ENCODE results near the gene WDR11. TPM values are rescaled to one million over a fixed set of nuclear protein-coding genes. Genes with fewer than 3 reads are reported as not detected.

WDR11 gene
- total and polyA plus RNA-seq, 10 donors = 28.5 to 94.6 (median 76.1) TPM

DNA sequence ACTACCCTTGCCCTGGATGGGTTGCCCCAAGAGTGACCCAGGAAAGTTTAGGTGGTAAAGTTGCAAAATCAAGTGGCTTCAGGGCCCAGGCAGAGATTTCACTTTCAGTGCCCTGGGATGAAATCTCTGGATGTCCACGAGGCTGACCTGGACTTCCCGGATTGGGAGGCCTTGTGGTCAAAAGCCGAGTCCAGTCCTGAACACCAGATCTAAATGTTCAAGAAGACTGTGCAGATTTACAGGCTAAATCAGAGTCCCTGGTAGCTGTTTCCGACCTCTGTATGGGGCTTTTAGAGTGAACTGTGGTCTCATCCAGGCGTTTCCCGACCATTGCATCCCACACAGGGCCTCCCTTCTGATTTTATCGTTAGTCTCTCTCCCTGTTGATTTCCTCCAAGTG, 95.3 kb downstream of the WDR11 start:
- intact Hi-C loops (cut with DNase I; ENCODE audit: low total_unique reads) = no loop called here
- TF ChIP-seq POLR2A (IDR thresholded peaks at IDR 0.05) = no peak
- TF ChIP-seq POLR2AphosphoS5 (IDR thresholded peaks at IDR 0.05) = no peak
- no peak for TF ChIP-seq CTCF (IDR thresholded peaks at IDR 0.05 in 8 of 11, conservative IDR thresholded peaks at IDR 0.05 in 3 of 11)
- peak overlapping the region in 1 of 8 donors; percentile 21 for H3K27ac ChIP-seq

DNA sequence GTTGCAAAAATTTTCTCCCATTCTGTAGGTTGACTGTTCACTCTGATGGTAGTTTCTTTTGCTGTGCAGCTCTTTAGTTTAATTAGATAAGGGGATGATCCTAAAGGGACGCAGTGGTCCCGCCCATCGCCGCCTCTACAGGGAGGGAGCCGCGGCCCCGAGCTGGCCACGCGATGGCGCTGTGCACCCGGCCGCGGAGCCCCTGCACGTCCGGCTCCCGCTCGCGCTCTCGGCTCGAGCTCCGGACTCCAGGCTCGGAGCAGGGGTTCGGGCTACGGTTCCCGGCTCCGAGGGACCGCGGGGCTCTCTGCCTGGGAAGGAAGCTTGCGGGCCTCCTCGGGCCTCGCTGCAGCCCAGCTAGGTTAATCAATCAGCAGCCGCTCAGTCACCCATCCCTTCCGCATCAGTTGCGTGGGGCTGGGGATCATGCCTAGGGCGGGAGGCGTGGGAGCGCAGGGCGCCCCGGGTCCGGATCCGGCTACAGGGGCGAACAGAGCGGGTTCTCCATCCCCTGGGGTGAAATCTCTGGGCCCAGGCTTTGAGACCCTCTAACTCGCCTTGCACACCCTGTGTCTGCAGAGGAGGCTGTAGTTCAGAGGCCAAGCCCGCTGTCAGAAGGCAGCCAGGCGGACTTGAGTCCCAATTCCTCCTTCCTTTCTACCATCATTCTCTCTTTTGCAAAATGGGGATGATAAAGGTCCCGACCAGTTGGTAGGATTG, 97.9 kb downstream of the WDR11 start:
- no peaks in the 10 kb centered on the region for H3K36me3 ChIP-seq
- TF ChIP-seq POLR2A (IDR thresholded peaks at IDR 0.05) = no peak
- peak in 10 of 11 experiments; percentile 43 to 92 (median 80) for TF ChIP-seq CTCF (IDR thresholded peaks at IDR 0.05 in 8 of 11, conservative IDR thresholded peaks at IDR 0.05 in 3 of 11)
- TF ChIP-seq POLR2AphosphoS5 (IDR thresholded peaks at IDR 0.05) = peak in 1 of 3 donors; percentile 54
- peaks cover 0 to 13% (median 9%) of the 10 kb centered on the region in 8 donors for H3K9me3 ChIP-seq
- peak; percentile 83 for DNase-seq
- peaks cover 7 to 59% (median 34%) of the 10 kb centered on the region in 7 donors for H3K27me3 ChIP-seq (replicated peaks in 1 of 7)
- peak overlapping the region; percentile 21 to 67 (median 40) for H3K4me3 ChIP-seq
- H3K27ac ChIP-seq = no peak overlapping the region
- intact Hi-C loops (cut with DNase I; ENCODE audit: low total_unique reads) = no loop called here
- 0 to 3% (median 1%) methylated on average over 40 to 47 of the region's 47 CpGs for WGBS, 5 donors
- peaks cover 9 to 18% (median 16%) of the 10 kb centered on the region in 6 donors for H3K4me1 ChIP-seq

More for the DNA sequence above, 95.3 kb downstream of the WDR11 start:
- Histone ChIP-seq H3K4me1 (peaks cover 14 to 27% (median 21%) of the 10 kb centered on the region in 6 donors), H3K36me3 (no peaks in the 10 kb centered on the region), H3K9me3 (no peaks in the 10 kb centered on the region), H3K27me3 (replicated peaks in 1 of 7) (peaks cover 7 to 50% (median 29%) of the 10 kb centered on the region in 7 donors), H3K4me3 (no peak overlapping the region)
- 69 to 83% (median 73%) methylated on average over 7 of the region's 7 CpGs for WGBS, 5 donors
- DNase-seq = no peak

- intact Hi-C loops (cut with DNase I; ENCODE audit: low total_unique reads) = no loop called here
- WGBS, 5 donors = 5 to 11% (median 7%) methylated on average over 24 to 28 of the region's 28 CpGs
- peaks cover 9 to 18% (median 16%) of the 10 kb centered on the region in 6 donors for H3K4me1 ChIP-seq
- peaks cover 7 to 63% (median 34%) of the 10 kb centered on the region in 7 donors for H3K27me3 ChIP-seq (replicated peaks in 1 of 7)
- DNase-seq = no peak
- TF ChIP-seq POLR2A (IDR thresholded peaks at IDR 0.05) (no peak), POLR2AphosphoS5 (IDR thresholded peaks at IDR 0.05) (no peak), CTCF (IDR thresholded peaks at IDR 0.05 in 8 of 11, conservative IDR thresholded peaks at IDR 0.05 in 3 of 11) (no peak)
- H3K27ac ChIP-seq = no peak overlapping the region
- H3K9me3 ChIP-seq = peaks cover 0 to 17% (median 13%) of the 10 kb centered on the region in 8 donors
- H3K4me3 ChIP-seq = peak overlapping the region in 6 of 8 donors; percentile 37 to 67 (median 44)
- H3K36me3 ChIP-seq = no peaks in the 10 kb centered on the region
These were observed 98.5 kb downstream of the WDR11 start for GRCh38 chr10:120949609-120950031.

DNA sequence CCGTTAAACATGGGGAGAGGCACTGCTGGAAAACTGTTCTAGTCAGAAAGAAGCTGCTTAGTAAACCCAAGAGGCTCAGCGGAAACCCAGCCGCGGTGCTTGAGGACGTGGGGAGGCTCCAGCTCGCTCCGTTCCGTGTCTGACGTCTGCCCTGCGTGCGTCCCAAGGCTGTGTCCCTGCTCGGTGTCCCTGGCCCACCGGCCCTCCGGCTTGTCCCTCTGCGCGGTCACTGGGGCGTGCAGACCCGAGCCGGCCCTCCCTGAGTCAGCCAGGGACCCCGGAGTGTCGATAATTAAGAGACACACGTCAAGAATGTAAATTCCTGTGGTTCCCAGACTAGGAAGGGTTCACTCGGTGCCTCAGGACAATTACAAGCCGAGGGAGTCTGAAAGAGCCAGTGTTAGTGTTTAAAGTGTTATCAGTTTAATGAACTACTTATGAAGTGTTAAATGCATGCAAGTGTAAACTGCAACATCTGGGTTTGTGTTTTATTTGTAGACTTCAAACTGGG, 98.9 kb downstream of the WDR11 start:
- no peaks in the 10 kb centered on the region for H3K36me3 ChIP-seq
- H3K27me3 ChIP-seq (replicated peaks in 1 of 7) = peaks cover 7 to 65% (median 34%) of the 10 kb centered on the region in 7 donors
- H3K4me3 ChIP-seq = peak overlapping the region in 2 of 8 donors; percentile 50 to 67
- H3K9me3 ChIP-seq = peaks cover 0 to 20% (median 13%) of the 10 kb centered on the region in 8 donors
- H3K4me1 ChIP-seq = peaks cover 9 to 18% (median 16%) of the 10 kb centered on the region in 6 donors
- no peak for TF ChIP-seq POLR2A (IDR thresholded peaks at IDR 0.05)
- TF ChIP-seq POLR2AphosphoS5 (IDR thresholded peaks at IDR 0.05) = peak in 1 of 3 donors; percentile 31
- TF ChIP-seq CTCF (IDR thresholded peaks at IDR 0.05 in 8 of 11, conservative IDR thresholded peaks at IDR 0.05 in 3 of 11) = no peak
- WGBS, 5 donors = 2 to 6% (median 5%) methylated on average over 10 to 24 of the region's 24 CpGs
- DNase-seq = no peak
- intact Hi-C loops (cut with DNase I; ENCODE audit: low total_unique reads) = no loop called here
- no peak overlapping the region for H3K27ac ChIP-seq

All from spleen (tissue), 11 donors.